ENCODE results near the gene PIK3CB.

Gene PIK3CB

DNA sequence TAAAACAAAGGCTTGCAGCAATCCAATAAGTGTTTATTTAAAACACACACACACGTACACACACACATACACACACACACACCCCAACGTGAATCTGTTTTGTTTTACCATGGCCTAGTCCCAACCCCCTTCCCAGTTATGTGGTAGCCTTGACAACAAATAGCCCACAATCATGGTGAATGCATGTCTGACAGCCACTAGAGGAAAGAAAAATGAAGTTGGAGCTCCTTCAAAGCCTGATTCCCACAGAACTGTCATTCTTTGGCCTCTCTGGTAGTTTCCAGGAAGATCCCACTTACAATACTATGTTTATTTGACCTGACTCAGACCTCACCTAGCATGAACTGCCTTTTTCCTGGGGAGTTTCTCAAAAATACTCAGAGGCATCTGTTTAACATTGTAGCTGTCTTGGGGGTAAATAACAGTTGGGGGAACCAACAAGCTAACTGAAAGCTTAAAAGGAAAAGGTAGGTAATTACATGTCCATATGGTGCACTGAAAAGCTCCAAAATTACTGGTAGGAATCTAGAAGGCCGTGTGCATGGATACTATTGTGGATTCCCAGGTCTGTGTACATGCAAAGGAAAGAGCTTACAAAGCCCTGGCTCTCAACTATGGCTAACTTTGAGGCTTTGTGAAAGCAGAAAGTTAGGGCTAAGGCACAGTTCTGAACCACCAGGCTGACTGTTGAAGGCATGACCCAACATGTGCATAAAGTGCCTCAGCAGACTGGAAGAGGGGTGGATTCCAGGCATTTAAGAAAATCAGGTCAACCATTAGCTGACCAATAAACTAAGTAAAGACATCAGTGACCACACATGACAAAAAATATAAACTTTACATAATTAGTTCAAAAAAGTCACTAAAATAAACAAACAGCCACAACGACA lies 160.8 kb downstream of the PIK3CB start:
- Histone ChIP-seq H3K27ac (ENCODE audit: insufficient read depth, low read depth, low read length, poor library complexity, severe bottlenecking) (peak overlapping the region; percentile 80), H3K27me3 (ENCODE audit: control insufficient read depth, insufficient read depth, low read length, poor library complexity, severe bottlenecking) (no peaks in the 10 kb centered on the region), H3K9me3 (ENCODE audit: control insufficient read depth, low read length) (no peaks in the 10 kb centered on the region), H3K4me1 (ENCODE audit: control insufficient read depth, insufficient read depth, low read length) (peaks cover 5% of the 10 kb centered on the region), H3K36me3 (ENCODE audit: control insufficient read depth, insufficient read depth, low read length) (no peaks in the 10 kb centered on the region), H3K4me3 (ENCODE audit: insufficient read depth, low read depth, low read length) (no peak overlapping the region)
- whole genome bisulfite sequencing, 2 experiments = 71 to 90% methylated on average over 3 to 4 of the region's 4 CpGs

DNA sequence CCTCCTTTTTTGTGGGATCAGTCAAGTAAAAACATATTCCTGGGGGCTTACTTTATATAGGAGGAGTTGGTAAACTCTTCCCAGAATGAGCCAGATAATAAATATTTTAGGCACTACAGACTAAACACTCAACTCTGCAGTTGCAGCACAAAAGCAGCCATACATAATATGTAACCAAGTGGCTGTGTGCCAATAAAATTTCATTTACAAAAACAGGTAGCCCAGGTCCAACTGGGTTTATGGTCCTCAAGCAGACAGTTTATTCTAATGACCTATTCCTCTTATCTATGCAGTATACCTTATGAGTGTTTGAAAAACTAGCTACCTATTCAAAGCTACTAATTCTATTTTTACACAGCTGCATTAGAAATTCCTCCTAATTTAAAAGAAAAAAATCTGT lies 164.3 kb downstream of the PIK3CB start:
- no peaks in the 10 kb centered on the region for H3K9me3 ChIP-seq (ENCODE audit: control insufficient read depth, low read length)
- H3K27ac ChIP-seq (ENCODE audit: insufficient read depth, low read depth, low read length, poor library complexity, severe bottlenecking) = no peak overlapping the region
- no peaks in the 10 kb centered on the region for H3K36me3 ChIP-seq (ENCODE audit: control insufficient read depth, insufficient read depth, low read length)

DNA sequence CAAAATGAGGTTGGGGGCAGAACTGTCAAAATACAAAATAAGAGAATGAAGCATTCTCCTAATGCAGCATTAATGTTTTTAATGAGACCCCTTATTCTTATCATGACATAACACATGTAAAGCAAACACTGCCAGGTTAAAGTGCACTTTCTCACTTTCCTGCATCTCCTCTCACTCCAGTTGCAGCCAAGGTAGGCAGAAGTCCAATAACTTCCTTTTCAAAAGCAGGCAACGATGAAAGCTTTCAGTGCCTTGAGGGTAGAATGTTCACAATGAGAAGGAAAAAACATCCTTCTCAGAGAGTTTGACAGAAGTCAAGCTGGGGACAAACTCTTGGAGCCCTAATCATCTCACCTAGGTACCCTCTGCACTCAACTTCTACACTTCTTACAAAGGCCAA lies 166.6 kb downstream of the PIK3CB start:
- no peaks in the 10 kb centered on the region for H3K4me1 ChIP-seq (ENCODE audit: control insufficient read depth, insufficient read depth, low read length)
- H3K36me3 ChIP-seq (ENCODE audit: control insufficient read depth, insufficient read depth, low read length) = peaks cover 5% of the 10 kb centered on the region
- H3K9me3 ChIP-seq (ENCODE audit: control insufficient read depth, low read length) = no peaks in the 10 kb centered on the region
- 83 to 97% methylated on average over 1 of the region's 1 CpG for WGBS, 2 experiments
- H3K4me3 ChIP-seq (ENCODE audit: insufficient read depth, low read depth, low read length) = no peak overlapping the region
- no peak overlapping the region for H3K27ac ChIP-seq (ENCODE audit: insufficient read depth, low read depth, low read length, poor library complexity, severe bottlenecking)
- H3K27me3 ChIP-seq (ENCODE audit: control insufficient read depth, insufficient read depth, low read length, poor library complexity, severe bottlenecking) = no peaks in the 10 kb centered on the region

More for the DNA sequence above, 164.3 kb downstream of the PIK3CB start:
- Histone ChIP-seq H3K4me3 (ENCODE audit: insufficient read depth, low read depth, low read length) (no peak overlapping the region), H3K27me3 (ENCODE audit: control insufficient read depth, insufficient read depth, low read length, poor library complexity, severe bottlenecking) (no peaks in the 10 kb centered on the region), H3K4me1 (ENCODE audit: control insufficient read depth, insufficient read depth, low read length) (peaks cover 5% of the 10 kb centered on the region)

DNA sequence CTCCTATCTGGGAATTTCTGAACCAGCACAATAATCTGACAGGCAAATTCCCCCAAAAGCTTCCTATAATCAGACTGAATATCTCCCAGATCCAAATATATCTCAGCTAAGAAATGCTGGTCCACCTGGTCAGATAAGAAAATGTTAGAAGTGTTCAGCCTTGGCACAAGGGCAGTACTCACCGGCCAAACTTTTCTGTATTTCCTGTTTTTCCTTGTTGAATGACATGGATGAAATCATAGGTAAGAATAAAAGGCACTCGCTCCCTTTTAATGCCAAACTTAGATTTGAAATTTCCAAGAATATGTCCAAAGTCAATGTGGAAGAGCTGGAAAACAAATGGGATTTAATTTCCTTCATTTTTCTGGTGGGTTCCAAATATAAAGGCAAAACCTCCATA lies 177.2 kb downstream of the PIK3CB start:
- no peak overlapping the region for H3K4me3 ChIP-seq (ENCODE audit: insufficient read depth, low read depth, low read length)
- H3K9me3 ChIP-seq (ENCODE audit: control insufficient read depth, low read length) = no peaks in the 10 kb centered on the region
- no peak overlapping the region for H3K27ac ChIP-seq (ENCODE audit: insufficient read depth, low read depth, low read length, poor library complexity, severe bottlenecking)
- 94 to 98% methylated on average over 2 of the region's 2 CpGs for WGBS, 2 experiments
- no peaks in the 10 kb centered on the region for H3K27me3 ChIP-seq (ENCODE audit: control insufficient read depth, insufficient read depth, low read length, poor library complexity, severe bottlenecking)
- H3K4me1 ChIP-seq (ENCODE audit: control insufficient read depth, insufficient read depth, low read length) = no peaks in the 10 kb centered on the region
- peaks cover 7% of the 10 kb centered on the region for H3K36me3 ChIP-seq (ENCODE audit: control insufficient read depth, insufficient read depth, low read length)

DNA sequence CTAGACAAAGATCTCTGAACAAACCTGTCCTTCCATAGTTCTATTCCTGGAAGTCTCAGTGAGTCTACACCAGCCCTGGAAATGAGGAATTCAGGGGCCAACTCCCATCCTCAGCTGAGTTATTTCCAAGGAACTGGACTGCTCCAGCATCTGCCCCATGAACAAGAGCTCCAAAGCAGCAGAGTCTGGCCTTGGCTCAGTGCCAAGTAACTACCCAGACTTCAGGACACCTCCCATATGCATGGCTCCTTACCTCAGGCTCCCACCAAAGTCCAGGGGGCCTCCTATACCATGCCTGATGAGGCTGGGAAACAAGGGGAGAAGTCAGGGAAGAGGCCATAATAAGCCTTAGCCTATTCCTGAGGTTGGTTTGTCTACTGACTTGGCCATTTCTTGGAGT lies 181.2 kb downstream of the PIK3CB start:
- H3K9me3 ChIP-seq (ENCODE audit: control insufficient read depth, low read length) = peaks cover 4% of the 10 kb centered on the region
- H3K27me3 ChIP-seq (ENCODE audit: control insufficient read depth, insufficient read depth, low read length, poor library complexity, severe bottlenecking) = no peaks in the 10 kb centered on the region
- H3K4me3 ChIP-seq (ENCODE audit: insufficient read depth, low read depth, low read length) = no peak overlapping the region
- no peaks in the 10 kb centered on the region for H3K4me1 ChIP-seq (ENCODE audit: control insufficient read depth, insufficient read depth, low read length)
- no peak overlapping the region for H3K27ac ChIP-seq (ENCODE audit: insufficient read depth, low read depth, low read length, poor library complexity, severe bottlenecking)
- peaks cover 20% of the 10 kb centered on the region for H3K36me3 ChIP-seq (ENCODE audit: control insufficient read depth, insufficient read depth, low read length)

DNA sequence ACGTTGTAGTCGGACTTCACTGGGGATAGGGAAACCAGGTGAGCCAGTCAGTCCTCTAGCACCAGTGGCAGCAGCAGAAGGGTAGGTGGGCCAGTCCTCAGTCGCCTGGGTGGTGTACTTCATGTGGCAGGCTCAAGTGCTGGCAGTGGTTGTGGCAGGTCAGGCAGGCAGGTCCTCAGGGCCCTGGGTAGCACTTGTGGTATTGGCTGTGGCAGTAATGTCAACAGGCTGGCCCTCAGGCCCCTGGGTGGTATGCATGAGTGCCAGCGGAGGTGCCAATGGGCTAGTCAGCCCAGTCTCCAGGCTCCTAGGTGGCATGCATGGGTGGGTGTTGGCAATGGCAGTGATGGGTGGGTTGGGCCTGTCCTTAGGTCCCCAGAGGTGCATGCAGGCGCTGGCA lies 185.6 kb downstream of the PIK3CB start:
- WGBS, 2 experiments = 95 to 97% methylated on average over 5 of the region's 5 CpGs
- Histone ChIP-seq H3K4me3 (ENCODE audit: insufficient read depth, low read depth, low read length) (no peak overlapping the region), H3K36me3 (ENCODE audit: control insufficient read depth, insufficient read depth, low read length) (peaks cover 13% of the 10 kb centered on the region), H3K4me1 (ENCODE audit: control insufficient read depth, insufficient read depth, low read length) (no peaks in the 10 kb centered on the region), H3K9me3 (ENCODE audit: control insufficient read depth, low read length) (peaks cover 4% of the 10 kb centered on the region), H3K27ac (ENCODE audit: insufficient read depth, low read depth, low read length, poor library complexity, severe bottlenecking) (no peak overlapping the region), H3K27me3 (ENCODE audit: control insufficient read depth, insufficient read depth, low read length, poor library complexity, severe bottlenecking) (no peaks in the 10 kb centered on the region)

DNA sequence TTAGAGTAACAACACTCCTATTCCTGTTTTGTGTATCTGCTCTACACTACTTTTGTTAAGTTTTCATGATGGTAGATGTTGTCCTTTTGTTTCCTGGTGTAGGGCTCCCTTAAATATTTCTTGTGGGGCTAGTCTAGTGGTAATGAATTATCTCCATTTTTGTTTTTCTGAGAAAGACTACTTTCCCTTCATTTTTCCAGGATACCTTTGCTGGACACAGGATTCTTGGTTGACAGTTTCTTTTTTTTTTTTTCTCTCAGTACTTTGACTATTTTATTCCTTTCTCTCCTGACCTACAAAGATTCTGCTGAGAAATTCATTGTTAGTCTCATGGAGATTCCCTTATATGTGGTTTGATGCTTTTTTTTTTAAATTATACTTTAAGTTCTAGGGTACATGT lies 188.2 kb downstream of the PIK3CB start:
- peaks cover 4% of the 10 kb centered on the region for H3K9me3 ChIP-seq (ENCODE audit: control insufficient read depth, low read length)
- H3K4me3 ChIP-seq (ENCODE audit: insufficient read depth, low read depth, low read length) = no peak overlapping the region

DNA sequence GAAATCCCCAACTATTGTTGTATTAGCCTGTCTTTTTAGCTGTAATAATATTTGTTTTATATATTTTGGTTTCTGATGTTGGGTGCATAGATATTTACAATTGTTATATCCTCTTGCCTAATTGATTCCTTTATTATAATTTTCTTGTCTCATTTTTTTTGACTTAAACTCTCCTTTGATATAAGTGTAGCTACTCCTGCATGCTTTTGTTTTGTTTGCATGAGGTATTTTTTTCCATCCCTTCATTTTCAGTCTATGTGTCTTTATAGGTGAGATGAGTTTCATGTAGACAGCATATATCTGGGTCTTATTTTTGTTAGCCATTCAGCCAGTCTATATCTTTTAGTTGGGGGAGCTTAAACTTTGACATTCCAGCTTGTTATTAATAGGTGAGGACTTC lies 188.7 kb downstream of the PIK3CB start:
- Histone ChIP-seq H3K27ac (ENCODE audit: insufficient read depth, low read depth, low read length, poor library complexity, severe bottlenecking) (no peak overlapping the region), H3K4me3 (ENCODE audit: insufficient read depth, low read depth, low read length) (no peak overlapping the region), H3K4me1 (ENCODE audit: control insufficient read depth, insufficient read depth, low read length) (no peaks in the 10 kb centered on the region), H3K36me3 (ENCODE audit: control insufficient read depth, insufficient read depth, low read length) (peaks cover 13% of the 10 kb centered on the region), H3K9me3 (ENCODE audit: control insufficient read depth, low read length) (peaks cover 4% of the 10 kb centered on the region), H3K27me3 (ENCODE audit: control insufficient read depth, insufficient read depth, low read length, poor library complexity, severe bottlenecking) (no peaks in the 10 kb centered on the region)

More for the DNA sequence above, 188.2 kb downstream of the PIK3CB start:
- Histone ChIP-seq H3K27me3 (ENCODE audit: control insufficient read depth, insufficient read depth, low read length, poor library complexity, severe bottlenecking) (no peaks in the 10 kb centered on the region), H3K27ac (ENCODE audit: insufficient read depth, low read depth, low read length, poor library complexity, severe bottlenecking) (no peak overlapping the region), H3K4me1 (ENCODE audit: control insufficient read depth, insufficient read depth, low read length) (no peaks in the 10 kb centered on the region), H3K36me3 (ENCODE audit: control insufficient read depth, insufficient read depth, low read length) (peaks cover 13% of the 10 kb centered on the region)

DNA sequence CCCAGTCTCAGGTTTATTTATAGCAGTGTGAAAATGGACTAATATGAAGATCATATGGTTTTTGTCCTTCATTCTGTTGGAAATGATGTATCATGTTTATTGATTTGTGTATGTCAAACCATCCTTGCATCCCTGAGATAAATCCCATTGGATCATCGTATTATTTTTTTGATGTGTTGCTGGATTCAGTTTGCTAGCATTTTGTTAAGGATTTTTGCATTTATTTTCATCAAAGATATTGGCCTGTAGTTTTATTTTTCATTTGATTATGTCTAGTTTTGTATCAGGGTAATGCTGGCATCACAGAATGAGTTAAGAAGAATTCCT lies 191.8 kb downstream of the PIK3CB start:
- no peaks in the 10 kb centered on the region for H3K4me1 ChIP-seq (ENCODE audit: control insufficient read depth, insufficient read depth, low read length)
- H3K27ac ChIP-seq (ENCODE audit: insufficient read depth, low read depth, low read length, poor library complexity, severe bottlenecking) = no peak overlapping the region
- H3K27me3 ChIP-seq (ENCODE audit: control insufficient read depth, insufficient read depth, low read length, poor library complexity, severe bottlenecking) = no peaks in the 10 kb centered on the region
- no peaks in the 10 kb centered on the region for H3K36me3 ChIP-seq (ENCODE audit: control insufficient read depth, insufficient read depth, low read length)
- 88 to 100% methylated on average over 1 of the region's 1 CpG for WGBS, 2 experiments
- no peak overlapping the region for H3K4me3 ChIP-seq (ENCODE audit: insufficient read depth, low read depth, low read length)
- no peaks in the 10 kb centered on the region for H3K9me3 ChIP-seq (ENCODE audit: control insufficient read depth, low read length)

DNA sequence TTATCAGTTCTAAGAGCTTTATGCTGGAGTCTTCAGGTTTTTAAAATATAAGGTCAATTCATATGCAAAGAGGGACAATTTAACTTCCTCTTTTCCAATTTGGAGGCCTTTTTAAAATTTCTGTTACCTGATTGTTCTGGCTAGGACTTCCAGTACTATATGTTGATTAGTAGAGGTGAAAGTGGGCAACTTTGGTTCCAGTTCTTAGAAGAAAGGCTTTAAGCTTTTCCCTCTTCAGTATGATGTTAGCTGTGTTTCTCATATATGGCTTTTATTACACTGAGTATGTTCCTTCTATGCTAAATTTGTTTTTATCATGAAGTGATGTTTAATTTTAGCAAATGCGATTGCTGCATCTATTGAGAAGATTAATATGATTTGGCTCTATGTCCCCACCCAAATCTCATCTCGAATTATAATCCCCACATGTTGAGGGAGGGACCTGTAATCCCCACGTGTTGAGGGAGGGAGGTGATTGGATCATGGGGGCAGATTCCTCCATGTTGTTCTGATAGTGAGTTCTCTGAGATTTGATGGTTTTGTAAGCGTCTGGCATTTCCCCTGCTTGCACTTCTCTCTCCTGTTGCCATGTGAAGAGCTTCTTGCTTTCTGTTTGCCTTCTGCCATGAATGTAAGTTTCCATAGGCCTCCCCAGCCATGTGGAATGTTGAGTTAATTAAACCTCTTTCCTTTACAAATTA lies 192.4 kb downstream of the PIK3CB start:
- no peak overlapping the region for H3K27ac ChIP-seq (ENCODE audit: insufficient read depth, low read depth, low read length, poor library complexity, severe bottlenecking)
- 92 to 94% methylated on average over 2 to 4 of the region's 4 CpGs for WGBS, 2 experiments
- no peaks in the 10 kb centered on the region for H3K4me1 ChIP-seq (ENCODE audit: control insufficient read depth, insufficient read depth, low read length)
- H3K4me3 ChIP-seq (ENCODE audit: insufficient read depth, low read depth, low read length) = no peak overlapping the region
- no peaks in the 10 kb centered on the region for H3K27me3 ChIP-seq (ENCODE audit: control insufficient read depth, insufficient read depth, low read length, poor library complexity, severe bottlenecking)
- H3K36me3 ChIP-seq (ENCODE audit: control insufficient read depth, insufficient read depth, low read length) = no peaks in the 10 kb centered on the region
- no peaks in the 10 kb centered on the region for H3K9me3 ChIP-seq (ENCODE audit: control insufficient read depth, low read length)
